Fibroblast of skin of left quadriceps (primary cell): ENCODE data around the gene MAP4K1.
A peak's percentile ranks its signal among the peaks of the same experiment; 100 is the strongest.
"Not testable (repeated sequence)": the region's sequence is repeated elsewhere in the genome, so short reads cannot be mapped to it uniquely, and the experiment has no call there.

Experiments
- DNase-seq, 2 experiments: peaks; one replicate each; pipeline ENCODE4 v3.0.0-alpha.2; 2013; ENCODE audit warnings: low read depth in 2 of 2

Gene MAP4K1

DNA sequence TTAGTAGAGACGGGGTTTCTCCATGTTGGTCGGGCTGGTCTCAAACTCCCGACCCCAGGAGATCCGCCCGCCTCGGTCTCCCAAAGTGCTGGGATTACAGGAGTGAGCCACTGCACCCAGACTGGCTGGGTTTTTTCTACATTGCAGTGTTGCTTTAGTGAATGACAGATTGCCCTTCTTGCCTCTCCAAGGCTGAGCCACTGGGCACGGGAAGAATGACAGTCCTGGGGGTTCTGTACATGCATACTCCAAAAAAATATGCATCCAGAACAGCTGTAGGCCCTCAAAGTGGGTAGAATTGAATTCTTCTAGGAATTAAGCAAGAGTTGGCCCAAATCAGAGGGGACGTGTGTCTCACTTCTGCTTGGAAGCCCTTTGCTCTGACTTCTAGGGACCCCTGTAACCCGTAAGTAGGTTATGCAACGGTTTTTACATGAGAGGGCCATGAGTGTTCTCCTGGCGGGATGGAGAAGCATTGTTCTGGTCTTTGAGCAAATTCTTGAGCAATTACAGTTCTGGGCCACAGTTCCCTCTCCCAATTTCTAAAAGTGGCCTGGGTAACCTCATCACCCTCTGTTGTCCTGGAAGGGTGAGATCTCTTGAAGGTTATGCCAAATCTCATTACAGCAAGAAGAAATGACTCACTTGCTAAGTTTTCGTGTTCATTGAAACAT, 33.3 kb upstream of the MAP4K1 start:
- DNase-seq = no peak

DNA sequence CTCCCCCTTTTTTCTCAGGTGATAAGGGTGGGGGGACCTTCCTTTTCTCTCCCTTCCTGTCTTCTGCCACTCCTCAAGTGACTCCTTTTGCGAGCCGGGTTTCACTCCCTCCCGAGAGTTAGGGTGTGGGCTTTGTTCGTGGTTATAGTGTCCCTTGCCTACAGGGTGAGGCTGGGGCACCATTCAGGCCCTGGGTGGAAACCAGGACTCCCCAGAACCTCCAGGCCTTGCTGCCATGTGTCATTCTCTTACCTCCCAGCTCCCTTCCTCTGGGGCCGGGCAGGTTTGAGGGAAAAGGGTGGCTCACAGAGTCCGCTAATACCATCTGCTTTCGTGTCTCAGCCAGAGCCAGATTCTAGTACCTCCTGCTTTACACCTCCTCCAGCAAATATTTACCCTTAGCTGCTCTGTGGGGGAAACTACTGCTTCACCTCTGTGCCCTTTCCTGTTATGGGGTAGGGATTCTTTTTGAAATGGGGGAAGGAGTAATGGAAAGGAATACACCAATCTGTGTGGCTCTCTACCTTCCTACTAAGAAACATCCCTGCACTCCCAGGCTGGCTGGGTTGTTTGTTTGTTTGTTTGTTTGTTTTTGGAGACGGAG, 32.5 kb upstream of the MAP4K1 start:
- no peak for DNase-seq

DNA sequence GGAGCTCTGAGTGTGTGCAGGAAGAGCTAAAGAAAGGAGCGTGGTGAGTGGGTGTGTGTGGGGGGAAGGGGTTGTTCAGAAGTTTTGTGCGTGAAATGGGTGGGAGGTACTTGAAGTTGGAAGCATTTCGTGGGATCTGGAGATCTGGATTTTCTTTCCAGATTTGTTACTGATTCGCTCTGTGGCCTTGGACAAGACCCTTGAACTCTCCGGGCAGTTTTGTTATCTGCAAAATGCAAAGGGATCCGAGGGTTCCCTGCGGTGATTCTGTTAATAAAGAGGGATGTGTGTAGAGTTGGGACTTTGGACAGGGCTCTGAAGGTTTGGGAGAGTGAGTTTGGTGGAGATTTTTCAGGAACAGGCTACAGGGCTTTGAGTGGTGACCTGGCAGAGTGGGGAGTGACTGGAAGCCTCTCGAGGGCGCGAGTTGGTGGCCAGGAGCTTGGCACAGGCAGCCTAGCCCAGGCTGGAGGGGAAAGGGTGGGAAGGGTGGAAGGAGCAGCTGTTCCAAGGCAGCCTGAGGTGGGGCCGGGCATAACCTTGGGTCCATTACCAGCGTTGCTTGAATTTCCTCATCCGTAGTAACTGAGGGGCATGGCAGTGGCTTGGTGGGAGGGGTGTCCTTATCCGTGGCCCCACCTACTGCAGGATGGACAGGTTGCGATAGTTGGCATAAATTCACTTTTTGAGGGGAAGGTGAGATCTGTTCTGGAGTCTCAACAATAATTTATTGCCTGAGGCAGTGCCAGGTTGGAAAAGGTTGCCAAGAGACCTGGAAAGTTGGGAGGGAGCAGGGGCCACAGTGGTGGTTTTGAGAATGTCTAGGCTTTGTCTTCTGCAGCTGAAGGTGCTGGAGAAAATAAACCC, 31.8 kb upstream of the MAP4K1 start:
- DNase-seq = no peak

DNA sequence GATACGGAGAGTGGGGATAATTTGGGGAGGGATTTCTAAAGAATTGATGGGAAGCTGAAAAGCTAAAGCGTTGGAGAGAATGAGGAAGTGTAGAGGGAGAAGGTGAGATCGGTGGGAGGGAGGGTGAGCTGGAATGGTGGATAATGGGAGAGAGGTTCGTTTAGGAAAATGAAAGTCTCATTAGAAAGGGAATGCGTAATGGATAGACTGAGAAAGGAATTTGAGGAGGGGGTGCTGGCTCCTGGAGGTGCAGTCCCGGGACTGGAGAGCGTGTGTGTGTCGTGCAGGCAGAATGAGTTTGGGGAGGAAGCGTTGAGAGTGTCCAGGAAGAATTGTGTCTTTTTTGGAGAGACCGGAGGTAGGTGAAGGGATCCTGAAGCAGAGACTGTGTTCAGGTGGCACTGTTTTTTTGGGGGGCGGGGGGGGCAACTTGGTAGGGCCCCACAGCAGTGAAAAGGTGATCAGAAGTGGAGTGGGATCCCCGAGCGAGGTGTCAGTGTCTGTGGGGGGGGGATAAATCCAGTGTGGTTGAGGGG, 31.1 kb upstream of the MAP4K1 start:
- DNase-seq = no peak

DNA sequence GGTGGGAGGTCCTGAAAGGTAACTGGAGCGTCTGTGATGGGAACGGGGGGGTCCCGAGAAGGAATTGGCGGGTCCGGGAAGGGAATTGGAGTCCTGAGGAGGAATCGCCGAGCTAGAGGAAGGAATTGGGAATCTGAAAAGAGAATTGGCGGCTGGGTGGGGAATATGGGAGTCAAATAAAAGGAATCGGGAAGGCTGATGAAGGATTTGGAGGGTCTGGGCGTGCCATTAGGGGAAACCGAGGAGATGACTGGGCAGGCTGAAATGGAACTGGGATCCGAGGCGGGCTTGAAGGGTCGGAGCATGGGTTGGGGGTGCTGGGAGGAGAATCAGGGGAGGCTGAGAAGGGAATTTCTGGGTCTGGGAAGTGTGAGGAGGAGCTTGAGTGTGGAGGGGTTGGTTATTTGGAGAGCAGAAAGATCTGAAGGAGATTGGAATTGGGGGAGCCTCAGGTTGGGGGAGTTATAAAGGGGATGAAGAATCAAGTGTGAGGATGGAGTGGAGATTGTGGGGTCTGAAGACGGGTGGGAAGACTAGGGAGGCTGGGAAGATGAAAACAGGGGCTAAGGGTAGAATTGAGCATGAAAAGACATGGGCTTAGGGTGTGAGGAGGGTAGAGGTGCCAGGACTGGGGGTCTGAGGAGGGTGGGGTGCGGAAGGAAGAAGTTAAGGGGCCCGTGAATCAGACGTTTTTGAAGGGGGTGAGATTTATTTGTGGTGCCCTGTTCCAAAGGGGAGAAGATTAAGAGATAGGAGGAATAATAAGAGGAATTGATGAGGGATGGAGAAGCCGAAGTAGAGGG, 30.4 kb upstream of the MAP4K1 start:
- no peak for DNase-seq

DNA sequence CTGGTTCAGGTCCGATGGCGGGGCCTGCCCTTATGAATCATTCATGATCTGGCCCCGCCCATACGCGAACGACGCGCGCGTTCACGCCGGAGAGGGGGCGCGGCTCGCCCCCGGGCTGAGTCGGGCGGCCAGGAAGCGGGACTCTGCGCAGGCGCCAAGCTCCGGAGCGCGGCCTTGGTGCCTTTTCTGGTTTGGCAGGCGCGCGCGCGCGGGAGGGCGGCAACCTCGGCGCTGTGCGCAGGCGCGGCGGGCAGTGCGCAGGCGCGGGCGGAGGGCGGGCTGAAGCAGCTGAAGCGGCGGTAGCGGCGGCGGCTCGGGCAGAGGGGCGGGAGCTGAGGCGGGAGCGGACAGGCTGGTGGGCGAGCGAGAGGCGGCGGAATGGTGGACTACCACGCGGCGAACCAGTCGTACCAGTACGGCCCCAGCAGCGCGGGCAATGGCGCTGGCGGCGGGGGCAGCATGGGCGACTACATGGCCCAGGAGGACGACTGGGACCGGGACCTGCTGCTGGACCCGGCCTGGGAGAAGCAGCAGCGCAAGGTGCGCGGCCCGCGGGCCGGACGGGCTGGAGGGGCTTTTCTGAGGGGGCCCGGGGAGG, 29.7 kb upstream of the MAP4K1 start, which contains the start of gene ACTN4:
ACTN4 (plus strand) TSS at position 282 of the 598 bp plus-strand sequence; CDS start at position 379, 97 bp downstream.
- DNase-seq = peak; percentile 94 to 95

DNA sequence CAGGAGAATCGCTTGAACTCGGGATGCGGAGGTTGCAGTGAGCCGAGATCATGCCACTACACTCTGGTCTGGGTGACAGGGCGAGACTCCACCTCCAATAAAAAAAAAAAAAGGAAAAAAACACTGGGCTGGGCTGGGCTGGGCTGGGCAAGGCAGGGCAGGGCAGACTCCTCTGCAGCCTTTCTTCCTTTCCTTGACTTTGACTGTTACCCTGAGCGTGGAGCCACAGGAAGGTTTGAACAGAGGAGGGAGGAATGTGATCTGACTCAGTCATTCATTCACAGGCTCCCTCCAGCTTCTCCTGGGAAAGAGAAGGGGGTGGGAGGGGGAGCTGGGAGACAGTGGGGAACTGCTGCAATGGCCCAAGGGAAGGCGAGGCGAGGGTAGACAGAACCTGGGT, 27.0 kb upstream of the MAP4K1 start:
- no peak for DNase-seq

DNA sequence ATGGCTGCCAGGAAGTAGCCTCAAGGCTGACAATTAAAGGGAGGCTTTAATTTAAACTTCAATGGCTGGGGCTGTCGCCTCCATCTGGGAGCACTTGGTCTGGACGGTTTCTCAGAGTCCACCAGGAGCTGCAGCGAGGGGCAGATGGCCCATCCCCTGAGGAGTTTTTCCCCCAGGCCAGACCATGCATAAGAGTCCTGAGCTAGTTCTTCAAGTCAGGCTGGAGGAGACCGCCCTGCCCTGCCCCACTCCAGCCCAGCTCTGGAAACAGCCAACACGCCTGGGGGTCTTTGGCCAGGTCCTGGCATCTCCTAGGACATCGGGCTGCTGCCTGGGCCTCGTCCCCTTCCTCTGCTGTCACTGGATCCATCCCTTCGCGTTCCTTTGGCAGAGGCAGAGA, 24.4 kb upstream of the MAP4K1 start:
- no peak for DNase-seq

DNA sequence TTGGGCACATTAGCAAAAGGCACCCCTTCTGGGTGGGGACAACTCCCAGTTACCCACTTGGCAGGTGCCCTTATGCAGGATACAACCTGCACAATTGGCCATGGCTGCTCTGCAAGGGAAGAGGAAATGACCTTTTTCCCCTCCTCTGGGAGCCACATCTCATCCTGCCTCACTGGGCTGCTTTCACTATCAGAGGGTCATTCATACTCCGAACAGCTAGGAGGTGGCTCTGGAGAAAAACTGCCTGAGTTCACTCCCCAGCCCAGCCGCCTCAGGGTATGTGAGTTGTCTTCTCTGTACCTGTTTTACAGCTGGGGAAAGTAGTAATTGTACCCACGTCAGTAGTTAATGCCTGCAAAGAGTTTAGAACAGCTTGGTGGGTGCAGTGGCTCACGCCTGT, 22.6 kb upstream of the MAP4K1 start:
- no peak for DNase-seq

- DNase-seq = no peak
Measured at GRCh38 chr19:38639679-38640078, 21.9 kb upstream of the MAP4K1 start.

GRCh38 chr19:38638461-38638860, 20.7 kb upstream of the MAP4K1 start:
- no peak for DNase-seq

DNA sequence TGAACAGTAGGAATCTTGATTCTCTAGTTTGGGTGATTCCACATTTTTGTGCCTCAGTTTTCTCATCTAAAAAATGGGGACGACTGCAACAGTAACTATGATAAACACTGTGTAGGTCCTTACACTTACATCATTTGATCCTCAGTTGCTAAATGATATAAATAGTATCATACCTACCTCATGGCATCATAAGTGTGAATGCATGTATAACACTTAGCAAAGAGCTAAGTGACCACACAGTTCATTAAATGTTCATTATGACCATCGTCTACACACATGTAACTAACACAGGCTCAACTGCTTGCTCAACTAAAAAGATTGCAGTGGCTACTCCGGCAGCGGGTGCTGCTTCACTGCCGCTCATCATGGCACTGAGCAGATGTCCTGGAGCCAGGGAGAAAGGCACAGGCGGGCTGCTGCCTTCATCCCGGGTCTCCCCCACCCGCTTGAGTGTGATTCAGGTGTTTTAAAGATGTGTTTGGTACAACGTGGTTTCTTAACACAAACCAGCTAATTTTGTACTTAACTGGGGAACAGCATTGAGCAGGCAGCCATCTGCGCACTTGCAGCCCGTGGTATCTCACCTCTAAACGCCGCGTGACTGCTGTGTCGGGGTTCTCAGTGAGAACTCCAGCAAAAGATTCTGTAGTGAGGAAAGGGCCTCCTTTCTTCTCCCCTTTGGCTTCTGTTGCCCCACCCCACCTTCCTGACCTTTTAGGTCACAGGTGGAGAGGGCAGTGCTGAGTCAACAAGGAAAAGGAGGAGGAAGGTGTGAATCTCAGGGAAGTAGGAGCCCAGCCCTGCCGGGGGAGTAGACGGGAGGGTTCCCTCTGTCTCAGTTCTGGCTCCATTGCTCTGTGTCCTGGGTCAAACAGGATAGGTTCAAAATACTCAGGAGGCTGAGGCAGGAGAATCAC, 18.0 kb upstream of the MAP4K1 start:
- no peak for DNase-seq

- no peak for DNase-seq
Measured at GRCh38 chr19:38634757-38635482, 17.2 kb upstream of the MAP4K1 start.

- no peak for DNase-seq
Measured at GRCh38 chr19:38632476-38633213, 14.9 kb upstream of the MAP4K1 start.

GRCh38 chr19:38631811-38632475, 14.2 kb upstream of the MAP4K1 start:
- DNase-seq = not testable (repeated sequence)

DNA sequence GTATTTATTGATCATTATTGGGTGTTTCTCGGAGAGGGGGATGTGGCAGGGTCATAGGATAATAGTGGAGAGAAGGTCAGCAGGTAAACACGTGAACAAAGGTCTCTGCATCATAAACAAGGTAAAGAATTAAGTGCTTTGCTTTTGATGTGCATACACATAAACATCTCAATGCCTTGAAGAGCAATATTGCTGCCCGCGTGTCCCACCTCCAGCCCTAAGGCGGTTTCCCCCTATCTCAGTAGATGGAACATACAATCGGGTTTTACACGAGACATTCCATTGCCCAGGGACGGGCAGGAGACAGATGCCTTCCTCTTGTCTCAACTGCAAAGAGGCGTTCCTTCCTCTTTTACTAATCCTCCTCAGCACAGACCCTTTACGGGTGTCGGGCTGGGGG, 13.5 kb upstream of the MAP4K1 start:
- not testable (repeated sequence) for DNase-seq

DNA sequence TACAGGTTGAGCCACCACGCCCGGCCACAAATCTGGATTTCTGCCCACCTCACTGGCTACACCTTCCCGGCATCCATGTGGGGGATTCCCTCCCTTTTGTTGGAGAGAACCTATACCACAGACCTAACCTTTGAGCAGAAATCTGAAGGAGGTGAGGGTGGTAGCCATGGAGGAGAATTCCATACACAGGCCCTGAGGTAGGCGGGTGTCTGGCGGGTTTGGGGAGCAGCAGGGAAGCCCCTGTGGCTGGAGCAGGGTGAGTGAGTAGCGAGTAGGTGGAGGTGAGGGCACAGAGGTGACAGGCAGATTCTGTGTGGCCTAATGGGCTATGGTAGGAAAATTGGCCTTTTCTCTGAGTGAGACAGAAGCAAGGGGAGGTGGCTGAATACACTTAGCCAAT, 11.8 kb upstream of the MAP4K1 start:
- DNase-seq = no peak

- no peak for DNase-seq
Measured at GRCh38 chr19:38626401-38626800, 8.6 kb upstream of the MAP4K1 start.
